ENCODE measurements around the gene HACD2. TPM values are rescaled to one million over a fixed set of nuclear protein-coding genes. Genes with fewer than 3 reads are reported as not detected.
A peak's percentile ranks its signal among the peaks of the same experiment; 100 is the strongest.

Gene HACD2
- 10 to 100 TPM; 30.8 to 44.7 (median 35.5) TPM for polyA plus RNA-seq (ENCODE audit: insufficient read depth in 1 of 5, insufficient read length in 5 of 5, low replicate concordance in 1 of 5)
- long read RNA-seq, donor 1, full-length matches to known transcripts: 10 of 10 reads
- long read RNA-seq, donor 1, partial matches to known transcripts: 0 of 10 reads
- long read RNA-seq, donor 1, other reads (novel, unspliced or antisense): 0 of 10 reads
- long read RNA-seq, donor 2, full-length matches to known transcripts: 4 of 4 reads
- long read RNA-seq, donor 2, partial matches to known transcripts: 0 of 4 reads
- long read RNA-seq, donor 2, other reads (novel, unspliced or antisense): 0 of 4 reads
- long read RNA-seq, donor 3, full-length matches to known transcripts: 3 of 3 reads
- long read RNA-seq, donor 3, partial matches to known transcripts: 0 of 3 reads
- long read RNA-seq, donor 3, other reads (novel, unspliced or antisense): 0 of 3 reads
- long read RNA-seq, donor 4, full-length matches to known transcripts: 2 of 2 reads
- long read RNA-seq, donor 4, partial matches to known transcripts: 0 of 2 reads
- long read RNA-seq, donor 4, other reads (novel, unspliced or antisense): 0 of 2 reads
- long read RNA-seq, donor 5, full-length matches to known transcripts: 13 of 23 reads
- long read RNA-seq, donor 5, partial matches to known transcripts: 10 of 23 reads
- long read RNA-seq, donor 5, other reads (novel, unspliced or antisense): 0 of 23 reads
- long read RNA-seq, donor 6, full-length matches to known transcripts: 15 of 21 reads
- long read RNA-seq, donor 6, partial matches to known transcripts: 6 of 21 reads
- long read RNA-seq, donor 6, other reads (novel, unspliced or antisense): 0 of 21 reads
- long read RNA-seq, donor 7, full-length matches to known transcripts: 13 of 13 reads
- long read RNA-seq, donor 7, partial matches to known transcripts: 0 of 13 reads
- long read RNA-seq, donor 7, other reads (novel, unspliced or antisense): 0 of 13 reads
- long read RNA-seq, donor 8, full-length matches to known transcripts: 4 of 4 reads
- long read RNA-seq, donor 8, partial matches to known transcripts: 0 of 4 reads
- long read RNA-seq, donor 8, other reads (novel, unspliced or antisense): 0 of 4 reads

- DNase-seq: peak; percentile 97 to 98
Measured at GRCh38 chr3:123584988-123585937, at the start of gene HACD2. TSS of gene HACD2 (minus strand) at chr3:123585053. CDS start at chr3:123585027, 26 bp downstream.

- no peak for DNase-seq
Measured at GRCh38 chr3:123634149-123635051, 49.5 kb upstream of the HACD2 start.

- DNase-seq: no peak
Measured at GRCh38 chr3:123633530-123633929, 48.7 kb upstream of the HACD2 start.

GRCh38 chr3:123632161-123632655 is 47.4 kb upstream of the HACD2 start:
- peak in 1 of 2 donors; percentile 36 for DNase-seq

GRCh38 chr3:123629747-123630047 is 44.8 kb upstream of the HACD2 start:
- DNase-seq: no peak

- no peak for DNase-seq
Measured at GRCh38 chr3:123628996-123629746, 44.3 kb upstream of the HACD2 start.

- DNase-seq: no peak
Measured at GRCh38 chr3:123627673-123628670, 43.1 kb upstream of the HACD2 start.

- DNase-seq: no peak
Measured at GRCh38 chr3:123626881-123627280, 42.0 kb upstream of the HACD2 start.

- DNase-seq: no peak
Measured at GRCh38 chr3:123624302-123624701, 39.4 kb upstream of the HACD2 start.

- no peak for DNase-seq
Measured at GRCh38 chr3:123623346-123623880, 38.6 kb upstream of the HACD2 start.

GRCh38 chr3:123622766-123623165 is 37.9 kb upstream of the HACD2 start:
- no peak for DNase-seq

GRCh38 chr3:123621850-123622189 is 37.0 kb upstream of the HACD2 start:
- no peak for DNase-seq

- DNase-seq: no peak
Measured at GRCh38 chr3:123621186-123621849, 36.5 kb upstream of the HACD2 start.

- DNase-seq: peak in 1 of 2 donors; percentile 60
Measured at GRCh38 chr3:123620343-123620742, 35.5 kb upstream of the HACD2 start.

- DNase-seq: peak; percentile 82 to 84
Measured at GRCh38 chr3:123618768-123619484, 34.1 kb upstream of the HACD2 start.

GRCh38 chr3:123618076-123618708 is 33.3 kb upstream of the HACD2 start:
- no peak for DNase-seq

Measured in right lung (tissue), 10 donors.